Central memory CD8-positive, alpha-beta T cell (primary cell): ENCODE measurements around the gene MUC5B.

Experiments
- ATAC-seq: fragments of 150-1000 bp; cut with Tn5 transposase; replicated peaks from 2 replicates; pipeline ENCODE4 v1.10.0; 2022; ENCODE audit warnings: mild to moderate bottlenecking, moderate FRiP score, moderate number of reproducible peaks; ENCODE audit not compliant: poor library complexity, severe bottlenecking; ENCODE audit errors: extremely low read depth
- DNase-seq, 2 donors: peaks; one replicate each; pipeline ENCODE4 v3.0.0; 2021; ENCODE audit warnings: low spot score in 2 of 2
- H3K27ac Mint-ChIP-seq: one replicate; pipeline ENCODE4 v1.8.0; 2022; ENCODE audit warnings: low read depth, mild to moderate bottlenecking, moderate library complexity, mixed read lengths
- H3K27me3 Mint-ChIP-seq: one replicate; pipeline ENCODE4 v1.8.0; 2022; ENCODE audit warnings: mixed read lengths
- H3K36me3 Mint-ChIP-seq: one replicate; pipeline ENCODE4 v1.8.0; 2022; ENCODE audit warnings: mild to moderate bottlenecking, moderate library complexity, mixed read lengths; ENCODE audit not compliant: insufficient read depth
- H3K4me1 Mint-ChIP-seq: one replicate; pipeline ENCODE4 v1.8.0; 2022; ENCODE audit warnings: mixed read lengths
- H3K4me3 Mint-ChIP-seq: one replicate; pipeline ENCODE4 v1.8.0; 2022; ENCODE audit warnings: mild to moderate bottlenecking, moderate library complexity, mixed read lengths
- H3K9me3 Mint-ChIP-seq: one replicate; pipeline ENCODE4 v1.8.0; 2022; ENCODE audit warnings: mixed read lengths

The MUC5B gene

DNA sequence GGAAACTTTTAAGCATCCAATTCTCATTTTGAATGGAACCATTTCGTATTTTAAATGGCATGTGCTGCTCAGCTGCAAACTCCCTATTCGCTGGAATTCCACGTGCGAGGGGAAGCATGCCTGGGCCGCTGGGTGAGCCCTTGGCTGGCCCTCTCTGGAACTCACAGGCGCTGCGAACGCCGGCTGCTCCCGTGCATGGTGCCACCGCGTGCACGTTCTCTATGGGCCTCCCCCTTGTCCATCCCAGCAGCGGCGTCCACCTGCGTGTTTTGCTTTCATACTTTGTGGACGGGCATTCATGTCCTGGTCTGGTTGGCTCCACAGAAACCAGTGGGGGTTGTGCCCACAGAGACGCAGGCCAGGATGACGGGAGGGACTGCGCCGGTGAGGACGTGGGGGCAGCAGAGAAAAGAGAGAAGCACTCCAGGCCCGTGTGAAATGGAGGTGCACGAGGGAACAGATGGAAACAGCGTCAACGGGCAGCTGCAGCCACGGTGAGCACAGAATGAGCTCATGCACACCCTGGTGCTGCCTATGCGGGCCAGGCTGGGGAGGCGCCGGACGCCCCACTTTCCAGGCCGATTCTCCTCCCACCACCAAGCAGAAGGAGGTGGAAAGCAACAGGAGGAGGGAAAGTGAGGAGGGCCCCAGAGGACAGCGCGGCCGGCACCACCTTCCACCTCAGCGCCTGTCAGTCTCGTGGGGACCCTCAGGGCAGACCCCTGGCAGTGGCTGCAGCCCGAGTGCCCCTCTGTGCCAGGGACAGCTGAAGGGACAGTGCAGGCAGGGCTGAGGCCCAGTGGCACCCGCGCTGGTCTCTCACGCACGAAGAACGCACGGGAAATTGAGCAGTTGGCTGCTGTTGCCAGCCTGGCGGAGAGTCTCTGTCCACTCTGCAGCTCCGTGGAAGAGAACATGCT lies 57.5 kb downstream of the MUC5B start:
- Mint-ChIP-seq H3K36me3 (peaks cover 17% of the 10 kb centered on the region), H3K27ac (no peak overlapping the region), H3K27me3 (no peaks in the 10 kb centered on the region), H3K4me3 (no peak overlapping the region), H3K9me3 (no peaks in the 10 kb centered on the region), H3K4me1 (peaks cover 5% of the 10 kb centered on the region)
- DNase-seq (no peak), ATAC-seq (no peak)

DNA sequence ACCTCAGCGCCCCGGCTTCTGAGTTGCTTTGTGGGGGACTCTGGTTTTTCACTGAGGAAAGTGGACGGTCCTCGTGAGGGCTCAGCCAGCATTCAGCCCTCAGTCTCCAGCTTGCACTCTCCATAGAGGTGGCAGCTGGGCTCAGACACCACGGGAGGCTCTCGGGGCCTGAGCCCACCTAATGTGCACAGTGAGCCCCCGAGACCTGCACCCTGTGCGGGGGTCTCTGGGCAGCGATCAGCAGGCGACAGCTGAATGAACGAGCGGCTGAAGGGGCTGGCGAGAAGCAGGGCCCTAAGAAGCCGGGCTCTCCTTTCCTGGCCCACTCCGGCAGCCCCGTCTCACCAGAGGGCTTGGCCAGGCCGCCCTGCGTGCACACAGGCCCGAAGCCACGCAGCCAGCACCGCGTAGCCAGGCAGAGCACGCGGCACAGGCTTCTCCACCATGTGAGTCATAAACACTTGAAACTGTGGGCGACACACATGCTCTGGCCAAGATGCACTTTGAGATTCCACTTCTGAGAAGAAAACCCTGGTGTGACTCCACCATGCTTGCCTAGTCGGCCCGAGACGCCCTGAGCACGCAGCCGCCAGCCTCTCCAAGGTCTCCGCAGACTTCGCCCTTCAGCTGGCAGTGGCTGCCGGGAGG lies 58.6 kb downstream of the MUC5B start:
- Mint-ChIP-seq H3K27ac (no peak overlapping the region), H3K27me3 (no peaks in the 10 kb centered on the region), H3K36me3 (peaks cover 18% of the 10 kb centered on the region), H3K4me3 (no peak overlapping the region), H3K4me1 (peaks cover 5% of the 10 kb centered on the region), H3K9me3 (no peaks in the 10 kb centered on the region)
- DNase-seq: no peak
- ATAC-seq: no peak

DNA sequence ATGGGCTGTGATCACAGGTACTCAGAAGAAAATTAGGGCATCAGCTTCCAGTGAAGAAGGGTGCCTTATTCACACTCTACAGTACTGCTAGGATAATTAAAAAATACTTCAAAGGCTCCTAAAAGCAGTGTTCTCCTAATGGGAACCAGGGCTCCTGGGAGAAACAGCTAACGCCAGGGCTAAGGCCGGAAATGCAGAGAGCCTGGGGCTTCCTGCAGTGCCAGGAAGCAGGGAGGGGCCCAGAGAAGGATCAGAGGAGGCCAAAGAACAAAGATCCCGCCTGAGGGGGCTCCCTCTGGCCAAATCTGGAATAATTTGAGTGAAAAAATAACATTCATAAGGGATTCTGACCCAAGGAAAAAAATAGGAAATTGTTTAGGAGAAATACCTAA lies 59.1 kb downstream of the MUC5B start:
- no peak for ATAC-seq
- H3K27ac Mint-ChIP-seq: no peak overlapping the region

DNA sequence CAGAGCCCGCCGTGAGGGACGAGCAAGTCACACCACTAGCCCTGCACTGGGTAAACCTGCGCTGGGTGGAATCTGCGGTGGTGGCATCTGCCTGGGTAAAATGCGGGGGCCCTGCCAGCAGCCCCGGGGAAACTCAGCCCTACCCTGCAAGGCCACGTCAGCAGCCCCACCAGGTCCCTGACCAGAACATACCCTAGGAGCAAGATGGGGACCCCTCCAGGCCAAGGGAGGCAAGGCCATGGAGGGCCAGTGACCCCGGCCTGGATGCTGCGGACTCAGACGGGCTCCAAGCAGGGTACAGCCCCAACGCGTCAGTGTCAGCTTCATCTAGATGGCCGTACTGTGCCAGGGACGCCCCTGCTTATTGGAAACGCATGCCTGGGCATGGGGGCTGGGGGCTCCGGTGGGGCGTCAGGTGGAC lies 60.2 kb downstream of the MUC5B start:
- no peaks in the 10 kb centered on the region for H3K4me1 Mint-ChIP-seq
- H3K4me3 Mint-ChIP-seq: no peak overlapping the region
- ATAC-seq: no peak
- no peak for DNase-seq
- H3K36me3 Mint-ChIP-seq: peaks cover 17% of the 10 kb centered on the region
- H3K9me3 Mint-ChIP-seq: no peaks in the 10 kb centered on the region
- H3K27me3 Mint-ChIP-seq: no peaks in the 10 kb centered on the region
- H3K27ac Mint-ChIP-seq: no peak overlapping the region

More for the DNA sequence above, 59.1 kb downstream of the MUC5B start:
- Mint-ChIP-seq H3K9me3 (no peaks in the 10 kb centered on the region), H3K36me3 (peaks cover 17% of the 10 kb centered on the region), H3K4me1 (peaks cover 5% of the 10 kb centered on the region), H3K27me3 (no peaks in the 10 kb centered on the region), H3K4me3 (no peak overlapping the region)
- DNase-seq: no peak

DNA sequence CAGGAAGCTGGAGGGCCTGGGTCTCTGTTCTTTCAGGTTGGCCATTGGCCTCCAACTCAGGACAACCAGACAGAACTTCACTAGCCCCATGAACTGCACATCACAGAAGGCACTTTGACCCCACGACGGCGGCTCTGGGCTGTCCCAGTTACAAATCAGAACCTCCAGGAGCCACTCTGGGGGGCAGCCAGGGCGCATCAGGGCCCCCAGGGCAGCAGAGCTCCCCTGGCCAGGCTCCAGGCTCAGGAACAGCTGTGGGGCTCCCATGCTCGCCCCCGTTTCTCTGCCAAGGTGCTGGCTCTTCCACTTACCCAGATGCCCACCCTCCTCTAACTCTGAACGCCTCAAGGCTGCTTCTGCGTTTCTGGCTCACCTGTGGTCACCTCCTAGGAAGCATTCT lies 61.0 kb downstream of the MUC5B start:
- no peak for DNase-seq
- no peak for ATAC-seq
- H3K4me1 Mint-ChIP-seq: no peaks in the 10 kb centered on the region
- H3K36me3 Mint-ChIP-seq: peaks cover 18% of the 10 kb centered on the region
- no peak overlapping the region for H3K4me3 Mint-ChIP-seq
- no peaks in the 10 kb centered on the region for H3K27me3 Mint-ChIP-seq
- H3K9me3 Mint-ChIP-seq: no peaks in the 10 kb centered on the region
- no peak overlapping the region for H3K27ac Mint-ChIP-seq

DNA sequence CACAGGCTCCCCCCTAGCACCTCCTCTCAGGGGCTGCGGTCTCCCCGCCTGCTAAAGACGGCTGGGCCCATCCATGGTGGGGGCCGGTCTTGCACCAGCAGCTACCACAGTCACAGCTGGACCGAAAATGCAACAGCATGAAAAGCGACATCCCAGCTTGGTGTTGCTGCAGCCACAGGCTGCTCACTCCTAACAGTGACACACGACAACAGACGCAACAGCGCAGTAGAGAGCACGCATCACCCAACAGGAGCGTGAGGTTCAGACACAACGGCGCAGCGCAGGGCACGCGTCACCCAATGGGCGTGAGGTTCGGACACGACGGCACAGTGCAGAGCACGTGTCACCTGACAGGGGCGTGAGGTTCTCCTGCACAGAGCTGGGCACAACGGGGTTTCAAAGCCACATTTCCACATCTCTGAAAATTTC lies 62.5 kb downstream of the MUC5B start:
- DNase-seq: no peak
- Mint-ChIP-seq H3K36me3 (peaks cover 21% of the 10 kb centered on the region), H3K4me1 (no peaks in the 10 kb centered on the region), H3K27ac (no peak overlapping the region), H3K4me3 (no peak overlapping the region), H3K9me3 (no peaks in the 10 kb centered on the region), H3K27me3 (no peaks in the 10 kb centered on the region)
- no peak for ATAC-seq

DNA sequence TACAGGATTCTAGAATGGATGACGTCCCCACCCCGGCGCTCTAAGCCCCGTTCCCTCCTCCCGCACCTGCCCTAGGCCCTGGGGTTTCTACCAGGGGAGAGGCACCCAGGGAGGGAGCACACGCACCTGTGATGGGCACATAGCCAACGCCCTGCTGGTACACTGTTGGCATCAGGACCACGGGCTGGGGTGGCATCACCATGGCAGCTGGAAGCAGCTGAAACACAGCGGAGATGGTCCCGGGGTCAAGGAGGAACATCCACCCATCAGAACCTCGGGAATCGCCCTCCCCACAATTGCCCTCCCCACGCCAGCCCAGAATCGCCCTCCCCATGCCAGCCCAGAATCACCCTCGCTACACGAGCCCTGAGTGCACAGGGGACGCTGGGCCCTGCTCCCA lies 63.0 kb downstream of the MUC5B start:
- DNase-seq: no peak
- no peak for ATAC-seq
- Mint-ChIP-seq H3K9me3 (no peaks in the 10 kb centered on the region), H3K4me3 (no peak overlapping the region), H3K27me3 (no peaks in the 10 kb centered on the region), H3K36me3 (peaks cover 19% of the 10 kb centered on the region), H3K27ac (no peak overlapping the region), H3K4me1 (no peaks in the 10 kb centered on the region)

DNA sequence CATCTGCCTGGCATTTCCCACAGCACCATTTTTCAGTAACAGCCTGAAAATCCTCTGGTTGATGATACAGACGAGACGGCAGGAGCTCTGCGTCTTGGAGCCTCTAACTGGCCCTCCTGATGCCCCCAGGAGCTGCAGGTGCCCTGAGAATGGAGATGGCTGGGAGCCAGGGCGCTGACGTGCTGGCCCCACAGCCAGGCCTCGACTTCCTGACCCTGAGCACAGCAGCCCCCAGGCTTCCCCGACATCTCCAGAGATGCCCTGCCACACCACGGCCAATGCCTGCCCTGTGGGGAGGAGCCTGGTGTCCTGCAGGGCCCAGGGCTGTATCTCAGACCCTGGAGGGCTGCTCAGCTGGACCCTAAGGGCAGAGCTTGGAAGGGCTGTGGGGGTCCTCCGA lies 65.1 kb downstream of the MUC5B start:
- H3K9me3 Mint-ChIP-seq: no peaks in the 10 kb centered on the region
- ATAC-seq: no peak
- H3K4me3 Mint-ChIP-seq: no peak overlapping the region
- no peak for DNase-seq
- peaks cover 11% of the 10 kb centered on the region for H3K4me1 Mint-ChIP-seq
- peaks cover 20% of the 10 kb centered on the region for H3K36me3 Mint-ChIP-seq
- no peaks in the 10 kb centered on the region for H3K27me3 Mint-ChIP-seq
- no peak overlapping the region for H3K27ac Mint-ChIP-seq

DNA sequence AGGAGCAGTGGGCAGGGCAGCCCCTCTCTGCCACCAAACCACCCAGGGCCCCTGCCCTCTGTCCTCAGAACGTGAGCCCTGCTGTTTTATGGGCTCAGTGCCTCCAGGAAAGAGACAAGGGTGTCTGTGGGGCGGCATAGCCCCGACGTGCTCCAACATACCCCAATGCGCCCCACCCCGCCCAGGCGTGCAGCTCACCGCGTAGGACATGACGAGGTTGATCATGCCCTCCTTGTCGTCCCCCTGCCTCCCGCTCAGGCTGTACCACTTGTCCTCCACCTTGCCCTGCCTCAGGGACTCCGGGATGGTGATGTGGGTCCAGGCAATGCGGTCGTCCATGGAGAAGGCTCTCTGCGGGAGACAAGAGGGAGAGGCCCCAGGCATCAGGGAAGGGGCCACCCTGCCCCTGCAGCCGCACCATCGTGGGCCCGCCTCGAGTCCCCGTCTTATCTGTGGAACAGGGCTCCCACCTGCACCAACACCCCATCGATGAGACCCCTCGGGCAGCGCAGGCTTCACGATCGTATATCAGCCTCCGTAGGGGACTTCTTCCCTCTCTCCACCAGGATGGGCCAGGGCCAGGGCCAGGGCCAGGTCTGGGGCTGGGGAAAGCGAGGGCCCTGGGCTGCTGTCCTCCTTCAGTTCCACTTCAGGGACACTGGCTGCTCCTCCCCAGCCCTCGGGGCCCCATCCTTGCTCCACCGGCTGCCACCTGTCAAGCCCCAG lies 65.7 kb downstream of the MUC5B start:
- H3K4me3 Mint-ChIP-seq: no peak overlapping the region
- H3K4me1 Mint-ChIP-seq: peaks cover 11% of the 10 kb centered on the region
- H3K36me3 Mint-ChIP-seq: peaks cover 20% of the 10 kb centered on the region
- DNase-seq (no peak), ATAC-seq (no peak)
- no peaks in the 10 kb centered on the region for H3K9me3 Mint-ChIP-seq
- no peak overlapping the region for H3K27ac Mint-ChIP-seq
- H3K27me3 Mint-ChIP-seq: no peaks in the 10 kb centered on the region

DNA sequence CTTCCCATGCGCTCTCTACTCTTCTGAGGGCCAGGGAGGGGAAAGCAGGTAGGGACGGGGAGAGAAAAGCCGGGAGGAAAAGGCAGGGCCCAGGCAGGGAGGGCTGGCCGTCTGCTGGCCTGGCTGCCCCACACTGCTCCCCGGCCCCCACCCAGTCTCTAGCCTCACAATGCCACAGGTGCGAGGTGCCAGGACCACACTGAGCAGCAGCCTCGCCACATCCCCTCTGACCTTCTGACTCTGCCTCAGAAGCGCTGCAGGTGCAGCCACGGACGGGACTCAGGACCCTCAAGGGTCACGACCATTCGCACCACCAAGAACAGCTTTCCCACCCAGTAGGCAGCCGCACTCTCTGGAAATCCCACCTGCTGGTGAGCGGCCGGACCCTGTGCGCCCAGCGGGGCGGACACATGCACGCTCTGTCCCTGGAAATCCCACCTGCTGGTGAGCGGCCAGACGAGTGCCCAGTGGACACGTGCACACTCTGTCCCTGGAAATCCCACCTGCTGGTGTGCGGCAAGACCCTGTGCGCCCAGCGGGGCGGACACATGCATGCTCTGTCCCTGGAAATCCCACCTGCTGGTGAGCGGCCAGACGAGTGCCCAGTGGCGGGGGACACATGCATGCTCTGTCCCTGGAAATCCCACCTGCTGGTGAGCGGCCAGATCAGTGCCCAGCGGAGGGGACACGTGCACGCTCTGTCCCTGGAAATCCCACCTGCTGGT lies 66.5 kb downstream of the MUC5B start:
- Mint-ChIP-seq H3K4me3 (no peak overlapping the region), H3K9me3 (no peaks in the 10 kb centered on the region), H3K27me3 (no peaks in the 10 kb centered on the region), H3K27ac (no peak overlapping the region), H3K36me3 (peaks cover 18% of the 10 kb centered on the region), H3K4me1 (peaks cover 11% of the 10 kb centered on the region)
- DNase-seq: no peak
- ATAC-seq: no peak

DNA sequence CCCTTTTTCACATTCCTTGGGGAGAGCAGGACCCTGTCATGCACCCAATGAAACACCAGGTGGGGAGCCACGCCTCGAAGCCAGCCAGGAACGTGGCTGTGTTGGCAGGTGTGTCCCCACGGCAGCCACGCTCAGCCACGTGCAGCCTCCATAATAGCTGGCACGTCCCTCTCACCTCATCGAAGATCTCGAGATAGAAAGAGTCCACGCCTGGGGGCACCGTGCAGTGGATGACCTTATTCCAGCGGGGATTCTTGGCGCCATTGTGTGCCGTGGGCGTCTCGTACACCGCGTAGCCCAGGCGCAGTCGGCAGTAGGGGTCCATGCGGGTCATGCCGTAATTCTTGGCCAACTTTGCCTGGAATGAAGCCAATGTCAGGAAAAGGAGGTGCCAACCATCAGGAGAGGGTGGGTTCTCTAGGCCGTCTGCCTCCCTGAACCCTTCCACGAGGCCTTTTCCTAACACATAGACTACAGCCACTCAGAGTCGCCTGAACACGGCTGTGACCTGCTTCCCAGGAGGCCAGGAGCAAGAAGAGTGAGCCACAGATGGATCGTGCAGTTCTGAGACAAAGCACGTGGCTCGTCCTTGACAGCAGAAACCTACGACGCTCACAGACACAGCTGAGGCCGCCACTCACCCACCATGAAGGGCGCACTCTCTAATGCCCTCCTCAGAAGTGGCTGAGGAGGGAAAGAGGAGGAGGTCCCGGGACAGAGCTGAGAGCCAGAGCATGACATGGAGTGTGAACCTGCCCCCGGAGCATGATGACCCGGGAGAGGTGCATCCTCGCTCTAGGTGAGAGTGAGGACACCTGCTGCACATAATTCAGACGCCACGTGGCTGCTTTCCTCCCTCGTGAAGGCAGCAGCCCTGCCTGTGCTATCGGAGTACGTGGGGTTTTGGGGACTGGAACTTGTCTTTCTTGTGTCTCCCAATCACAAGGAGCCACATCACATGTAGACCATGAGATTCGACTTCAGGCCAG lies 67.5 kb downstream of the MUC5B start:
- no peak for ATAC-seq
- no peaks in the 10 kb centered on the region for H3K27me3 Mint-ChIP-seq
- H3K4me3 Mint-ChIP-seq: no peak overlapping the region
- H3K4me1 Mint-ChIP-seq: peaks cover 11% of the 10 kb centered on the region
- no peak for DNase-seq
- H3K9me3 Mint-ChIP-seq: no peaks in the 10 kb centered on the region
- H3K36me3 Mint-ChIP-seq: peaks cover 16% of the 10 kb centered on the region
- H3K27ac Mint-ChIP-seq: no peak overlapping the region
